HG02763 (cell line): Measurements from ENCODE around the gene PDE3A.

Source experiments
- ATAC-seq: cut with Tn5 transposase; IDR thresholded peaks from one replicate; pipeline ENCODE4 v1.9.1; 2021; ENCODE audit warnings: mild to moderate bottlenecking, moderate library complexity; ENCODE audit not compliant: unreplicated experiment

PDE3A gene

DNA sequence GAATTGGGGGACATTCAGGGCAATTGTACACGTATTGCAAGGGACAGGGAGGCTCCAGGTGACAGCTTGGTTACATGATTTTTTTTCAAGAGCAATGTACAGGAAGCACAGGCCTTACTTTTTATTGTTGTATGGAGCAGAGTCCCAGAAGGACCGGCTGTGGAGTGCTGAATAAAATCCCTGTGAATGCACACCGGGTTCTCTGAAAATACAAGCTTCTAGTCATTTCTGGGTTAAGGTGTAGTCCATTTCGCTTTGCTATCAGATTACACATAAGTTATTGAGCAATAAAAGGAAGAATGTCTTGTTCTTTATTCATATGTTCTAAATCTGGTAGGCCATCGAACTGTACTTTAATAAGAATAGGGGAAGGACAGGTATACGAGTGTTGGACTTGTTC lies 52.2 kb downstream of the PDE3A start:
- no peak for ATAC-seq

DNA sequence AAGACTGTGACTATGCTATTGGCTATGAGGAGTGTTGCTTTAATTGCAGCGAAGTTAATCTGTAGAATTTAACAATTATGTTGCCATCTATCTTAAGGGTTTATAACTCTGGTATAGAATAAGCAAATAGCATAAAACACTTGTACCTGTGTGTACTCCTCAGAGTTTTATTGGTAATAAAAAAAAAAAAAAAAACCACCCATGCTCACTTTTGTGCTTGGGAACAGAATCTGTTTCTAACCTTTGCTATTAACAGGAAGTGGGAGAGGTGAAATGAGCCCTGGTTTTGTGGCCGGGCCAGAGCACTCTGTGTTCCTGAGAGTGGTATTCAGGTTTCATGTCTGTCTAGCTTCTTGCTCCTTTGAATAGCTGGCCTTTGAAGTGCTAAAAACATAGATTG lies 53.1 kb downstream of the PDE3A start:
- ATAC-seq: no peak

DNA sequence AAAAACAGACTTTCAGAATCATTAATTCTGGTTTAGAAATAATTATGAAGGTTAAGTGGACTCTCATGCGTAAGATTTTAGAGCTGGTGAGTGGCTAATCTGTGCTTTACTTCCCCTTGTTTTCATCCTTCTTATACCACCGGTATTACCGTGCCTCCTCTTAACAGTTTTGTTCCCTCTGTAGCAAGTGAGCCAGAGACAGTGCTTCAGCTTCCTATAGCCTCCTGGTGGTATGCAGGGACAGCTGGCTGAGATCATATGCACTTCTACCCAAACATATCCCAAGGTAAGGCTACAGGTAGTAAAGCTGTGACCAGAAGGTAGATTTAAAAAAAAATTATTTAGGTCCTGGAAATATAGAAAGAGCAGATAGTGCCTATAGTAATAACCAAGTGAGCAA lies 55.2 kb downstream of the PDE3A start:
- no peak for ATAC-seq

- ATAC-seq: no peak
Measured at GRCh38 chr12:20424841-20425240, 56.5 kb downstream of the PDE3A start.

DNA sequence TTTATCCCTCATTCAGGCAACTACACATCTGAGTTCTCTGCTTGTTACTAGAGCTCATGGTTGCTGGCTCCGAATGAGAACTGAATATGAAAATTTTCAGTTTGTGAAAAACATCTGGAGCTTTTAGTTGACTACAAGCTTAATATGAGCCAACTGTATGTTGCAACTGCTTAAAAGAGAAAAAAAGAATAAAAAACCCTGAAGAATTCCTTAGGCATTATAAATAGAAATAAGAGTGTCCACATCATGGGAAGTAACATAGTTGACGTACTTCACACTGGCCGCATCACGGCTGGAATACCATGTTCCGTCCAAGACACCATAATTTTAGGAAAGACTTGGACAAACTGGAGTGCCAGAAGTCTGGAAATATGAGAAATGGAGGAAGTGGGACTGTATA lies 57.9 kb downstream of the PDE3A start:
- ATAC-seq: no peak

GRCh38 chr12:20426957-20427356 lies 58.6 kb downstream of the PDE3A start:
- ATAC-seq: no peak

- no peak for ATAC-seq
Measured at GRCh38 chr12:20429852-20430251, 61.5 kb downstream of the PDE3A start.

GRCh38 chr12:20432290-20432689 lies 64.0 kb downstream of the PDE3A start:
- ATAC-seq: no peak

DNA sequence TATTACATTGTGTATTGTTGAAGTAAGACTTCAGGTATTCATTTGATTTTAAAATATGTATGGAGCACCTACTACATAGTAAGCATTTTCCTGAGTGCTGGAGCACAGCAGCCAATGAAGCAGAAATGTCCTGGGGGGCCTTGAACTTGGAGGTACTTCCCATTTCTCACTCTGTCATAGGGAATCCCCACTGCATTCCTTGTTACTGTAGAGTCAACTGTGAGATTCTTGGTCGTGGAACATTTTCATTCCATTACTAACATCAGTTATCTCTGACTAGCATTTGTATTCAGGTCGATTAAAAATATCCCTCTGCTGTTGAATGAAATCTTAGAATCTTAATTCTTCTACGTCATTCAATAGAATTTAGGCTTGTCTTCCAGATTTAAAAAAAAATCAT lies 66.7 kb downstream of the PDE3A start:
- ATAC-seq: no peak

DNA sequence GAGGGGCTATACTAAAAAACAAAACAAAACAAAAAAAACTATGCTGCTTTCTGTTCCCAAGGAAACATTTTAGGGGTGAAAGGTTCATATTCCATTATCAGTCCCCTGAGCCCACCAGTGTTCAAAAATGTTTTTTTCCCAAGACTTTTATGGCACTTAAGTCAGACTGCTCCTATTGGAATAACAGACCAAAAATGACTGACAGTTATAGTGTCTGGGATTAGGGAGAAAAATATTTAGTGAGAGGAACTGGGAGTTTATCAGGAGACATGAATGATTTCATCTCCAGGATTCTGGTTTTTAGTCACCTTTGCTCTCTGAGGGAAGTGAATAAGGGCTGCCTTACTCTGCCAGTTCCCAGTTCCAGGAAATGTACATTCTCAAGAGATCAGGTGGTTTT lies 68.0 kb downstream of the PDE3A start:
- no peak for ATAC-seq

- ATAC-seq: no peak
Measured at GRCh38 chr12:20438299-20438779, 70.0 kb downstream of the PDE3A start.

DNA sequence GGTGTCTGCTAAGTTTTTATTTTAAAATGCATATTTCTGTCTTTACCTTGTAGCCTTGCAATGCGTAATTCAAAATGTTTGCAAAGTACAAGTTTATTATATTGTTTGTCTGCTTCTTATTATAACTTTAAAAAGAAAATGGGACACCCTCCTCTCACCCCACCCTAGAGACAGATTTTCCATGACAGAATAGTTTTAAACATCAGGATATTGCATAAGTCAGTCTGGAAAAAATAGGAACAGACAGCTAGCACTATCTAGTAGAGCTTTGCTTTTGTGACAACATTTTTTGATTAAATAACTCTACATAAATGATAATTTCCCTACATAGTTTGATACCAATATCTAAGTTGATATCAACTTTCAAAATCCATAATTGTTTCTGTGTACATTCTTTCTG lies 71.3 kb downstream of the PDE3A start:
- ATAC-seq: no peak

GRCh38 chr12:20440408-20440807 lies 72.1 kb downstream of the PDE3A start:
- ATAC-seq: no peak

DNA sequence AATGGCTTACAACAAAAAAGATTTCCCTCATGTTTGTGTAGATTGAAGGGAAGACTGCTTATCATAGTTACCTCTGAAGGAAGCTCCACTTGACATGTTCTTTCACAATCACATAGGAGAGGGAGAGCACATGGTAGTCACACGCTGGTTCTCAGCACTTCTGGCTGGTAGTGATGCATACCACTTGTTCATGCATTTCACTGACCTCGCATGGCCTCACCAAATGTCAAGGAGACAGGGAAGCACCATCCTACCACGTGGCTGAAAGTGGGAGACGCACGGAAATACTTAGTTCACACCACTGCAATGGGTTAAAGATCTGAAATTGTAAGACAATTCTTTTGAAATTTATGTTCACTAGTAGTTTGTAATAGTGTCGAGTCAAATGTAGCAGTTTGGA lies 74.0 kb downstream of the PDE3A start:
- ATAC-seq: no peak

DNA sequence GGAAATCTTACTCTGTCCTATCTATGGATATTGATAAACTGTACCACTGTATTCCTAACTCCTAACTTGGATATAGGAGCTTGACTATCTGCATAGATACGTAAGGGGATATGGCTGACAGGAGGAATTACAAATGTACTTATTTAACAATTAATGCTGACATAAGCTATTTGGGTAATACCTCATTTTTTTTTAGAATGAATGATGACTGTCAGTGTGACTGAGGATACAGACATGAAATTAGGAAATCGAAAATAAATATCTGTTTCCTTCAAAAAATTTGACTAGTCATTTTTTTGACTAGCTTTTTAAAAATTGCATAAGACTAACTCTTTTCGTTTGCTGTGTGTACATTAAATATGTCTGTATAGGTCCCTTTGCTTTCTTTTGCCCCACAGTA lies 74.9 kb downstream of the PDE3A start:
- ATAC-seq: no peak

- ATAC-seq: no peak
Measured at GRCh38 chr12:20443792-20444191, 75.5 kb downstream of the PDE3A start.

- no peak for ATAC-seq
Measured at GRCh38 chr12:20444595-20445170, 76.3 kb downstream of the PDE3A start.

GRCh38 chr12:20445687-20446086 lies 77.3 kb downstream of the PDE3A start:
- ATAC-seq: no peak

GRCh38 chr12:20446836-20447235 lies 78.5 kb downstream of the PDE3A start:
- ATAC-seq: no peak

- ATAC-seq: no peak
Measured at GRCh38 chr12:20448781-20449180, 80.4 kb downstream of the PDE3A start.

DNA sequence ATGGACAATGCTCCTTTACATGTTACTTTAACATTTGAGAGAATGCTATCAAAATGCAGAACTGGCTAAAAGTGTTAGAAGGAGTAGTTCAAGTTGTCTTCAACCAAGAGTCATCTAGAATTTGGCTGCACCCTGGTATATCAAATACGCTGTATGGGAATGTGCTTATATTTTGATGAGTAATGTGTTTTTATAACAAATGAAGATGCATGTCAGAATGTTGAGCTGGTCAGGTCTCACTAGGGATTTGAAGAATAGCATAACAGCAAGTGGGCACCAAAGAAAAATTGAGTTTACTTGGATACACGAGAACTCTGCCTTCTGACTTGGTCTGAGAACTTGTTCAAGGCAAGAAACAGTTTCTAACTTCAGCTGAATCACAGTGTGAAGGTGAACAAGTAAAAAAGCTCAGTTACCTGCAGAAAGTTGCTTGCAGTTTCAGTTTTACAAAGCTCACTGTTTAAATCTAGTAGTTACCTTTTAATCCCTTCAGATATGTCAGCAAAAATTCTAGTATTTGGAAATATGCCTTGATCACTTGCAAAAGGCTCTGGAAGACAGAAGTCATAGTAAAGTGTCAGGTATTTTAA lies 82.3 kb downstream of the PDE3A start:
- ATAC-seq: no peak

- ATAC-seq: no peak
Measured at GRCh38 chr12:20451761-20452160, 83.4 kb downstream of the PDE3A start.

GRCh38 chr12:20452496-20453010 lies 84.2 kb downstream of the PDE3A start:
- ATAC-seq: no peak
